Measurements from ENCODE around the gene CFAP299.
A peak's percentile ranks its signal among the peaks of the same experiment; 100 is the strongest.

The CFAP299 gene

DNA sequence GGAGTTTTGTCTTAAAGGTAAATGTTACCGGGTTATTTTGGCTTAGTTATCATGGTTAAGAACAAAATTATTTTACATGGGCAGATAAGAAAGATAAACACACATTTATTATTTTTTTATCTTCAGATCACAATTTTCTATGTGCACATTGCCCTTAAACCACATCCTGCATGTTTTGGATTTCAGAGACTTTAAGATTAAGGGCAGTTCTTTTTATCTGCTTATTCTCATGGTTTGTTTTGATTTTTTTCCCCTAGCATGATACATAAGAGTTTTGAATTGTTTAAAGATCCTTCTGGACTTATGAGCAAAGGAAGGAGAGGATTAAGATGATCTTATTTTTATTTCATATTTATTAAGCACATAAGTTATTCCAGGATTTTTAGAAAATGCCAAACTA is 504.9 kb downstream of the CFAP299 start:
- DNase-seq = no peak

DNA sequence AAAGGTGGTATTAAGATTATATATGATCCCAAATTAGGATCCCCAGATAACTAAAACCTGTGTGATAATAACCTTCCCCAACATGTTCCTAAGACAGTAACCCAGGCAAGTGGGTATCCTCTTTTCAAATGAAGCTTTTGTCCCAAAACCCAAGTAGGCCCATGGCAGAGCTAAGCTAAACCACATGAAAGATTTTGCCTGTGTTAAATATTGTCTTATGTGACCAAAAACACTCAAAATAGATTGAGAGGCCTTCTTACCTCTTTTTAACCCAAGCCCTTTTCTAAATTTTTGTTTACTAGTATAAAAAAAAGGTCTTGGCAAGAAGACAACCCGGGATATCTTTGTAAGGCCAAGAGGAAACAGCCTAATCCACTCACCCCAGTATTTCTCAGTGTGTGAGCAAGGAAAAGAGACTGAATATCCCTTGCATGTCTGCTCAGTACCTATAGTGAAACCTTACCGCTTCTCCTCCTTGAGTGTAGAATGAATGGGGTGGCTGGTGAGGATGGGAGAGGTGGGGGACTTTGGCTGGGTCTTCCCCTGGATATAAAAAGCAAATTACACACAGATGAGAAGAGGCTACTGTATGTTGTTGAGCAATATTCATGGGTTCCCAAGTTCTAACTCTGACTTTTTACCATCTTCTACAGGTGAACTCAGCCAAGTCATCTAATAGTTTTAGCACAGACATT is 506.2 kb downstream of the CFAP299 start:
- no peak for DNase-seq

DNA sequence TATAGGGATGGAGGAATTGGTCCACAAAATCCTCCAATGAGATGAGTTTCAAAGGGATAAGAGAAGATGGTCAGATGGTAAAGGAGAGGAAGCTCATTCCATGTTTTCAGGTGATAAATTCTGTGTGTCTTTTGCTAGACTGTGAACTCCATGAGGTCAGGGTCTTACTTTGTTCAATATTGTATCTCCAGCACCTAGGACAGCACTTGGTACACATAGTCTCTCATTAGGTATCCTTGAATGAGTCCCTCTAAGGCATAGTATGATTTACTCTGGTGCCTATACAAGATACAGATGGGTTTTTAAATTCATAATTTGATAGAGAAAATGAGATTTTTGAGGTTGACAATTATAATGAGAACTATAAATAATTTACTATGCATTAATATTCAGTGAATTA is 510.7 kb downstream of the CFAP299 start:
- no peak for DNase-seq

DNA sequence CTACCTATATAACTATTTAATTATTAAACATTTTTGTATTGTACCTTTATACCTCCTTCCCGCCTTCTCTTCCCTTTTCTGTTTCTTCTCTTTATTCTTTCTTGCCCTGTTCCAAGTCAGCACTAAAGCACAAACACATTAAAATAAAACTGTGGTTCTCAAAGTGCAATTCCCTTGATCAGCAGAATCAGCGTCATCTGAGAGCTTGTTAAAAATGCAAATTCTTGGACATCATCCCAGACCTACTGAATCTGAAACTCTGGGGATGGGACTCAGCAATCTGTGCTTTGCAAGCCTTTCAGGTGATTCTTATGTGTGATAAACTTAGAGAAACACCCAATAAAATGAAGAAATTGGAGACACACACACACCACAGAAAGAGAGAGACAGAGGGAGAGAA is 516.5 kb downstream of the CFAP299 start:
- DNase-seq = no peak

DNA sequence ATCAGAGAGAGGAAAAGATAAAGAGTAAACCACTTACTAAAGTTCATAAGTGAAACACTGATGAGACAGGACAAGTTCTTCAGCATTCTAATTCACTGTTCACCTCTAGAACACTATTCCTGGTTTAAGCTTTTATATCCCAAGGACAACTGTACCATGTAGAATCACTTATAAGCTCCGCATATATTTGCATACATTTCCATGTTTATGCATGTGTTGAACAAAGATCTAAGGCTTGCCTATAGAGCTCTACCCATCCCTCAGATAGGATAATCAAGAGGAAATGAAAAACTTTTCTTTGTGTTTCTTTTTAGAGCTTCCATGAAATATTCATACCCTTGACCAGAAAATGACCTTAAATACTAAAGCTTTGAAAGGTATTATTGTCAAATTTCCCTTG is 538.0 kb downstream of the CFAP299 start:
- DNase-seq = no peak

DNA sequence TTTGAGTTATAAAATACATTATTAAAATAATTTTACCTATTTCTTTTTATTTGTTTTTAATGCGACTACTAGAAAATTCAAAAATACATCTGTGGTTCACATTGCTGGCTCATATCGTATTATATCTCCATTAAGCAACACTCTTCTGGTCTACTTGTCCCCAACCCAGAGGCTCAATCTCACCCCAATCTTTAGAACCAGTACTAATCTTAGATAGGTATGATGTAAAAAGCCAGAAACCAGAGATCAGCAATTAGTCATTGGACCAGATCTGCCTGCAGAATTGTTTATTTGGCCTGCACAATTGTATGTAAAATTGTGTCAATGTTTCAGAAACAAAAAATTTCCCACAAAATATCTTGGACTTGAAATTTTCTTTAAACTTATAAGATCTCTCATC is 539.4 kb downstream of the CFAP299 start:
- DNase-seq = no peak

DNA sequence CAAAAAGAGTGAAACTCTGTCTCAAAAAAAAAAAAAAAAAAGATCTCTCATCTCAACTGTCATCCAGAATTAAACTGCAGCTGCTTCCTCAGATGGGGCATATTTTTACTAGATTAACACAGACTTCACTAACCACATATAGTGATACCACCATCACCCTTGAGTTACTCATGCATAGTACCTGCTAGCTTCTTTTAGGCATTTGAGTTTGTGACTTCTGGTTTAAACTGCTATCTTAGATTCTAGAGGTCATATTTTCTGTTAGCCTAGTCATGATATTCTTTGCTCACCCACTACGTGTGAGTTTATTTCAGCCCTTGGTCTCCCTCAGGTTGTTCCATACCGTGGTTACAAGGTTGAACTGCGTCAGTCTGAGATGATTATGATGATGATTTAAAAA is 540.1 kb downstream of the CFAP299 start:
- no peak for DNase-seq

DNA sequence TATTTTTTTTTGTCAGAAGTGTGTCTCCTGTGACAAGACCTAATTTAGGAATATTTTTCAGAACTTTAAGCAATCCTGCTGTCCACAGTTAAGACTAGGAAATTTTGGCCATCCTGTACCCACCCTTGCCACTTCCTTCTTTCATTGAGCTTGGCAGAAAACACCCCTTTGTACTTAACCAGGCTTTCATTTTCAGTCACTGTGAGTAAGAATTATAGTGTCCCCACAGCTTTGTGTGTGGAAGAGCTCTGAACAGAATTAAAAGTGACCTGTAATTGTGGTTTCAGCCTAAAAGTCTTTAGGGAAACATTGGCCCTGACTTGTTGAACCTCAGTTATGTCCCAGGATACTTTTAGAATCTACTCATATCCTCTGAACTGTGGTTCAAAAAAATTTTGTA is 541.3 kb downstream of the CFAP299 start:
- no peak for DNase-seq

DNA sequence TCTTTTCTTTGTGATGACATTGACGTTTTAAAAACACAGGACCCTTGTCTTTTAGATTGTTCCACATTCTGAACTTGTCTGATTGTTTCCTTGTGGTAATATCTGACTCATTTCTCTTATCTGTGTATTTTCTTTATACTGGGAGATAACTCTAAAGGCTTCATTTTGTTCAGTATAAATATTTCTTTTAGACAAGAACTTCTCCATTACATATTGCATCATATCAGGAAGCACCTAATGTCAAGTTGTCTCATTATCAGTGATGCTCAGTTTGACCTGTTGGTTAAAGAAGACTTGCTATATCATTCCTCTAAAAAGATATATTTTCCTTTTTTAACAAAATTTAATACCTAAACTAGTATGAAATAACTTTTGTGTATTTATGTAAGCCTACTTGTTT is 542.7 kb downstream of the CFAP299 start:
- no peak for DNase-seq

DNA sequence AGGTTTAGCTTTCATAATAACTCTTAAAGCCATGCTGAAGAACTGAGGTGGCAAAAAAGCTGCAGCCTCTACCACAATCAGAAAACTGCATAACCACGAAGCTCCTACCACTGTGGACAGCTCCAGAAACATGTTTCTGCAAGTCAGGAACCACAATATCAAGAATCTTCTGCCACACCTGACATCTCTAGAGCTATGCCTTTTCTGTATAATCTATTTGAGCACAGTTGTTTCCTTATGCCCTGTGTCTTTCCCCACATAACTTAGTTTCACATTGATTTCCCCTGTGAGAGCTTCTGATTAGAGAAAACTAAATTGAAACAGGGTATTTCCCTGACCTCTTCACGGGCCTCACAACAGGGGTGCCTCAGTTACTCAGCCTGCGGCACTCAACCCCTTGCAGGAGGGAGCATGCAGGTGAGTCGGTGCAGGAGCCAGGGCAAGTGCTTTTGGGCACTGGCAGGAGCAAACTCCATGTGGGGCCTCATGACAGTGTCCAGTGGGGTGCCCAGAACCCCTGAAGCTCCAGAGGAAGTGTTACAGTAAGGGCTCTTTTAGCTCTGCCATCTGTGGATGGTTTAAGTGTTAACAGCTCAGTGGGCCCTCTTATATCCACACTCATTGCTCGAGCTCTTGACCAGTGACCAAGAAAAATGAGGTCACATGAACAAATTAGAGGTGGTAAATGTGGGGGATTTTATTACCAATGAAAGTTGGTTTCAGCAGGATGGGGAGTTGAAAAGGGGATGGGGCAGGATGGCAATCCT is 562.2 kb downstream of the CFAP299 start:
- no peak for DNase-seq

DNA sequence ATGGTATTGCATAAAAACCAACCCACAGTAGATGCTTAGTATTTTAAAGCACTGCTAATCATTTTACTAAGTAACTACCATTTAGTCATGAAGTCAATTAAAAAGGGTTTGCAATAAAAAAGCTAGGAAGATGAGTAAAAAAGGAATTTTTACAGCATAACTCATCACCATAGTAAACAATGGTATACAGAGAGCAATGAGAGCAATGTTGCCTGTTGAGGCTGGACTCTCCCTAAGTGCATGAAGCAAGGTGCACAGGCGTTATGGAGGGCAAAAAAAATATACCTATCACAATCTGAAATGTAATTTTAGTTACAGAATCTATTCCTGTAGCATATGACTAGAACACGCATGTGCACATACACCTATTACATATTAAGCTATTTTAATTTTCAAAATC is 565.4 kb downstream of the CFAP299 start:
- no peak for DNase-seq

DNA sequence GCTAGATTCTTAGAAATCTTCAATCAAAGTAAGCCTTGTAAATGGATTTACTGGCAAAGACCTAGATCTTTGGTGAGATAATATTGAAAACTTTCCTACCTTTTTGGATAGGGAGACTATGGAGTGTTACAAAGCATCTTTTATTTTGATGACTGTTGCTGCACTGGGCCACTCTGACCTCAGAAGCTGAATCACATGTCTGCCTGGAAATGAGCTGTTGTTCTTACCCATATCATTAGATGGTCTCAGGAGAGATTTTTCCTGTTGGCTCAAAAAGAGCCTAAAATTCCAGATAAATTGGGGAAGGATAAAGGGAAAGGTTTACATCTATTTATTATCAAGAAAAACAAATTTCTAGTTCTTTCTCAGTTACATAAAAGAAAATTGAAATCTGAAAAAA is 567.5 kb downstream of the CFAP299 start:
- DNase-seq = no peak

DNA sequence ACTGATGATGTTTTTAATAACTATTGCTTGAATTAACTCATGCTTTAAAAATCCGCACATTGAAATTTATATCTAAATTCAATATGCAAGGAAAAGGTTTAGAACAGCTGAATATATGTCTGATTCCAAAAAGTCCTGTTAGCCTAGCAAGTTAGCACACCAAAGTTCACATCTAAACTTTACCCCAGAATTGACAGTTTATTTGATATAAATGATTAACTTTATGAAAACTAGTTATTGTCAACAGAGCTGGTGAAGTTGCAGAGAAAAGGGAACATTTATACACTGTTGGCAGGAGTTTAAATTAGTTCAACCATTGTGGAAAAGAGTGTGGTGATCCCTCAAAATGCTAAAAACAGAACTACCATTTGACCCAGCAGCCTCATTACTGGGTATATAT is 574.4 kb downstream of the CFAP299 start:
- no peak for DNase-seq

DNA sequence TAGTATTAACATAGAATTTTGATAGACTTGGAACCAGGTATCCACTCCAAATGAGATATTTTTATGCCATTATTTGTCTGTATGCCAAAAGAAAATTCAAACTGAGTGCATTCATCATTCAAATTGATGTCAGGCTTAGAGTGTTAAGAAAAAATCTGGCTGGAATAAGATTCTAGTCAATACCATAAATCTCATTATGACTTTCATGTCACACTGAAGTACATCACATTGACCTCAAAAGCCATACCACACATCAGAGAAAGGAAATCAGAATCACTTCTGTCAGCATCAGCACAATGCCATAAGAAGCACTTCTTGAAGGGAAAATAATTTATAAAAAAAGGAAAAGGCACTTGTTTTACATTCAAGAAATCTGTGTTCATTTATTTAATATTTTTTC is 575.9 kb downstream of the CFAP299 start:
- no peak for DNase-seq

DNA sequence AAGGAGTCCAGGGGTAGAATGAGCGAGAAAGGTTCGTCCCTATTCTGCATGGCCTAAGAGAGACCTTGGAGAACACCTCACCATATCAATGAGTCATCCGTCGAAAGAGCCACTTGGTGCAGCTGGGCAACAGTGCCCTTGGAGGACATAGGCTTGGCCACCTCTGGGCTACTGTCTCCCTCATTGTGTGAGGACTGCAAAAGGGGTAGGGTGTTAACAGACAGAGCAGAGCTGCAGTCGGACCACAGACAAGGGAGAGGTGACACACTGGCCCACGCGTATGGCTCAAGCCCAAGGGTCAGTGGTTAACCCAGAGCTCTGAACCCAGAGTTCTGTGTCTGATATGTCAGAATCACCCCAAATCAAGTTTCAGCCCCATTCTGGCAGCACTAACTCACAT is 576.8 kb downstream of the CFAP299 start:
- no peak for DNase-seq

DNA sequence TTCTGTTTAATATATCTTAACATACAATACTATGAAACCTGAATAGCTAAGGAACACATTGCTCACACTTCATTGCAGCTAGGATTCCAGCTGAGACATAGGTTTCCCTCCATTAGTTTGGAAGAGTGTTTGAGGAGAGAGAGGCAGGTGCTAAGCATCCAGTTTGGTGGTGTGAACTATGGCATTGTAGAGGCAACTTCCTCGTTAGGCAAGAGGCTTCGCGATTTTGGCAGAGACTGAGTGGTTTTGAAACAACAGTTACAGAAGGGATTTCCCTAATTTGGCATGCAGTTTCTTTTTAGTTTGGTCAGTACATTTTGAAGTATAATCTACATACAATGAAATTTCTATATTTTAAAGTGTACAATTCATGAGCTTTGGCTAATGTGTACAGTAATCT is 577.9 kb downstream of the CFAP299 start:
- peak; percentile 4 to 16 for DNase-seq

DNA sequence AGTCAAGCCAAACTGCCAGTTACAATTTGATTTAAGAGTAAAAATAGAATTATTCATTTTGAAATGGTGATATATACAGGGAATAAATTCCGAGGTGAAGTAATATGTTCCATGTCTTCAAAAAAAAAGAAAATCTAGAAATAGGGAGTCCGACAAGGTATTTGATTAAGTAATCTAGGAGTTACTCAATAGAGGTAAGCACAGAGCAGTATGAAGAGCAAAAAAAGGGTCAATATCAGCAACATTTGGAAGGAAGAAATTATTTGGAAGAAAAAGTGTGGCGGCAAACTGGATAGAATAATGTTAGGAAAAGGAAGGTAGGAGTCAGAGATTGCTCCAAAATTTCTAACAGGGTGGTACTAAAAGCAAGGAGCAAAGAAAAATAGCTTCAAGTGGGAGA is 581.2 kb downstream of the CFAP299 start:
- no peak for DNase-seq

DNA sequence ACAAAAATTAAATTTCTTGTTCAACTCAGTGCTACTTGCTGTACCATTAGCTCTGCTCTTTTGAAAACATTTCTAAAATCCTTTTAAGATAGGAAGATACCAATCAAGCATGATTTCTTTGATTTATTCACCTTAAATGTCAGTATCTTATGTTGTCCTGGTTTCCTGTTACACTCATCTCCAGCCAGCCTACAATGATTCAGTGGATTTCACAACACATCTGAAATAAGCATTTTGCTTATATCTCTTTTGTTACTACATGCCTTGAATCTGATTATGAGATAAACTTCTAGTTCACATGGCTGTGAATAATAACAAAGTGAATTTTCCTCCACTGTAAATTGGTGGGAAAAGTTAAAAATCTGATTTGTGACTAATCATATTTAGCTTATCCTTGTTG is 582.5 kb downstream of the CFAP299 start:
- DNase-seq = no peak

DNA sequence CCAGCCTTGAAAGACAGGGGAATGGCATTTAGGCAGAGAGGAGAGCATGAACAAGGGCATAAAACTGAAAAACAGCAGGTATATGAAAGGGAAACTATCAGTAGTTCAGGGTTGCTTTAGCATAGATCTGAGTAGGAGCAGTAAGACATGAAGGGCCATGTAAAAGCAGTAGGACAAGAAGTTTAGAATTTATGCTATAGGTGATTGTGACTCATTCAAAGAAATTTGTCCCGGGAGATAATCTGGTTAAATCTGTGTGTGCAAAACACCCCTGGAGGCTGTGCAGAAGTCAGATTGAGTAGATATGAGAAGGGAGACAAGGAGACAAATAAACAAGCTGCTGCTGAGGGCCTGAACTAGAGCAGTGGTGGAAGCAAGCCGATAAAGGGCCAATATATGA is 585.9 kb downstream of the CFAP299 start:
- DNase-seq = no peak

DNA sequence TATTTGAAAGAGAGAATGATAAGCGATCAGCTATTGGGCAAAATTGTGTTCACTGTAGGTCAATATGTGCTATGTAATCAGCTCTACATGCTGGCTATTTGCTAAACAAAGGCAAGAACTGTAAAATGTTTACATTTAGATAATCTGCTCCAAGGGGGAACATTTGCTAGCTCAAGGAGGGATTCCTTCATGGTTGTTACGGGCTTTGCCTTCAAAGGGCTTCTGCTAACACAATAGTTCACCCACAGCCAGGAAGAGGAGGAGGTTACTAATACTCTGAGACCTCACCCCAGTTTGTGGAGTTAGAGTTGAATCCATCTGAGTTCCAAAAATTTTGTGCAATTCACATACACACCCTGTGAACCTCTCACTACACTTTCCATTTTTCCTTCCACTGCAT is 587.4 kb downstream of the CFAP299 start:
- DNase-seq = no peak

DNA sequence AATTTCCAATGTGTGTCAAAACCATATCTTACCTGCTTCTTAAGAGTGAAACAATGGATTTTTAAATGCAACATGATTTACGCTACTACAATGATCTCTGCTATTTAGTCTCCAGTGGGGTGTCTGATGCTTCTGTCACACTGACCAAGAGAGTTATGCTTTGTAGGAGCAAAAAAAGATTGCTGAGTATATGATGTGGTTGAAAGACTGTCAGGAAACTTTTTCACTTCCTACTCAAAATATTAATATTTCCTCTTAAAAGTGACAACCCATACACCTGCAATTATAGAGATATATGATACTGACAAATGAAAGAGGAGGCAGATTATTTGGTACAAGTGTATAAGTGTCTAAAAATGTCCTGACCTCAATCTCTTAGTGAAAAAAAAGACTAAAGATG is 589.8 kb downstream of the CFAP299 start:
- no peak for DNase-seq

DNA sequence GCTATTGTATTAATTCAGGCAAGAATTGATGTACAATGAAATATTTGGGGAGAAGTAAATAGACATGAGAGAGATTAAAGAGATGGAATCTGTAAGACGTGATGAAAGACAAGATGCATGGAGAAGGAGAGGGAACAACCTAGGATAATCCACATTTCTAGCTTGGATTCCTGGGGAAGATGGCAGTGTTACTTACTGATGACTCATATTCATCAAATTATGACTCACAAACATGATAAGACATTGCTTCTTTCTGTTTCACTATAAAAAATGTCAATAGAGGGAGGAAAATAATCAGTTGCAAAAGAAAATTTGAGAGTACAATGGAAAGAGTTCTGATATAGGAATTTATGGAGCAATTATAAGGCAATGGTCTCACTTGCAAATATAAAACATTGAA is 590.9 kb downstream of the CFAP299 start:
- no peak for DNase-seq

DNA sequence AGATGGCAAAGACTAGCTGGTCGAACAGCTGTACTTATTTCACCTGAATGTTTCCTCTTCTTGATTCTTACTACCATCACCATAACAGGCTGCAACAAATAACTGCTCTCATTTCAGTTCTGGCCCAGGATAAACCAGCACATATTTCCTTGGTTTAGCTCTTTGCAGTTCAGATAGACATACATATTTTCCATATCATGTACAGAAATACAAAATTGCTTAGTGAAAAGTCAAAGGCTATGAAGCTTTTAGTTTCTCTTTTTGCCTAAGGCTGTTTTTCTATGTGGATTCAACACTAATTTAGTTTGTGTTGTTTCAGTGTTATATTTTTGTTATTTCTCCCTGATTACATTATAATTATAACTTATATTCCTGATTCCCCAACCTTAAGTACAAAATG is 591.4 kb downstream of the CFAP299 start:
- no peak for DNase-seq

DNA sequence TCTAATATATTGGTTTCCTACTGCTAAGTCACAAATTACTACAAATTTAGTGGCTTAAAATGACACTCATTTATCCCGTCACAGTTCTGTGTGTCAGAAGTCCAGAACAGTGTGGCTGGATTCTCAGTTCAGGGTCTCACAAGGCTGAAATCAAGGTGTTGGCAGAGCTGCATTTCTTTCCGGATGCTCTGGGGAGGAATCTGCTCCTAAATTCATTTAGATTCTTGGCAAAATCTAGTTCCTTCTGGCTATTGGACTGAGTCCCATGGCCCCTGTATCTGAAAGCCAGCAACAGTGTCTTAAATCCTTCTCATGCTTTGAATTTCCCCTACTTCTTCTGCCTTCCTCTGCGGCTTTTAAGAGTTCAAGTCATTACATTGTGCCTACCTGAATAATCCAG is 591.9 kb downstream of the CFAP299 start:
- DNase-seq = no peak

DNA sequence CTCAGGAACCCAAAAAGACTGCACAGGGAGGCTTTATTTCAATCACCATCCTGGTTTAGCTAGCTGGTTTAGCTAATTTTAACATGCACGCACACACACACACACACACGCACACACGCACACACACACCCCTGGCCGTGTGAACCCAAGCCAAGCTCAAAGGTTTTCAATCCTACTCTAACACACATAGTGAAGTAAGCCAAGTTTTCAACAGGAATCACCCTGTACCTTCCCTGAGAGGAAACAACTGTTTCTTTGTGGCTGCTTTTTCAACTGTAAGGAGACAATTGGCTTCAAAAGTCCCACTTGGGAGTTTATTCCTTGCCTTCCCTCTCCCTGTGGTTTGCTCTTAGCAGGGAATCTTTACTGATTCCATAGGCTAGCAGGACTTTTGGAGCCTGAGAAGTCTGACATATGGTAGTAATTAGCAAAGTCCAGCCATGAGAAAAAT is 596.1 kb downstream of the CFAP299 start:
- DNase-seq = no peak

All from inflammatory macrophage (primary cell).